ENCODE data around the gene LIG4.

- TF ChIP-seq BHLHE40 (IDR thresholded peaks at IDR 0.05; ENCODE audit: borderline replicate concordance), result no peak
- no peak for TF ChIP-seq FOXM1 (IDR thresholded peaks at IDR 0.05; ENCODE audit: borderline replicate concordance)
- TF ChIP-seq SP1 (IDR thresholded peaks at IDR 0.05), result no peak
- TF ChIP-seq PKNOX1 (IDR thresholded peaks at IDR 0.05), result no peak
- no peak for TF ChIP-seq NFRKB (IDR thresholded peaks at IDR 0.05)
- TF ChIP-seq TARDBP (IDR thresholded peaks at IDR 0.05), result no peak
- no peak for TF ChIP-seq FOXA1 (IDR thresholded peaks at IDR 0.05)
- TF ChIP-seq ELF4 (IDR thresholded peaks at IDR 0.05), result no peak
- TF ChIP-seq HDGF (IDR thresholded peaks at IDR 0.05; ENCODE audit: borderline replicate concordance), result no peak
- no peak for TF ChIP-seq SUZ12 (IDR thresholded peaks at IDR 0.05)
- TF ChIP-seq LEF1 (IDR thresholded peaks at IDR 0.05; ENCODE audit: borderline replicate concordance), result no peak
- TF ChIP-seq ARNT (IDR thresholded peaks at IDR 0.05), result no peak
- TF ChIP-seq L3MBTL2 (conservative IDR thresholded peaks at IDR 0.05), result no peak
These were observed 27.1 kb downstream of the LIG4 start for GRCh38 chr13:108188260-108188659.
